SK-N-SH treated with all-trans-retinoic acid at 6 μM for 48 hours (cell line): ENCODE measurements around the gene SKI.

Source experiments
- ARNTL ChIP-seq: fragments of 450-650 bp; formaldehyde crosslinking; IDR thresholded peaks from 2 replicates; pipeline ENCODE4 v1.5.0; 2020; ENCODE audit warnings: low read depth, mild to moderate bottlenecking, moderate library complexity, borderline replicate concordance
- CSRNP3 ChIP-seq: fragments of 250-450 bp; sonication (Bioruptor Pico); IDR thresholded peaks from 2 replicates; pipeline ENCODE4 v1.5.1; 2021; ENCODE audit warnings: mild to moderate bottlenecking, moderate library complexity
- GLIS3 ChIP-seq: fragments of 250-450 bp; sonication (Bioruptor Pico); IDR thresholded peaks from 2 replicates; pipeline ENCODE4 v1.5.0; 2020; ENCODE audit warnings: mild to moderate bottlenecking, moderate library complexity
- PATZ1 ChIP-seq: fragments of 250-450 bp; sonication (Bioruptor Pico); IDR thresholded peaks from 2 replicates; pipeline ENCODE4 v1.8.0; 2020; ENCODE audit warnings: mild to moderate bottlenecking, moderate library complexity, borderline replicate concordance
- POU6F1 ChIP-seq: fragments of 250-450 bp; sonication (Bioruptor Pico); IDR thresholded peaks from 2 replicates; pipeline ENCODE4 v1.8.0; 2021; ENCODE audit warnings: low read depth, mild to moderate bottlenecking, moderate library complexity, borderline replicate concordance
- RARB ChIP-seq: fragments of 250-450 bp; sonication (Bioruptor Pico); IDR thresholded peaks from 2 replicates; pipeline ENCODE4 v1.8.0; 2021; ENCODE audit warnings: mild to moderate bottlenecking, moderate library complexity
- SNAI2 ChIP-seq: fragments of 250-450 bp; sonication (Bioruptor Pico); IDR thresholded peaks from 2 replicates; pipeline ENCODE4 v1.5.0; 2020; ENCODE audit warnings: mild to moderate bottlenecking, moderate library complexity
- TOX ChIP-seq: fragments of 250-450 bp; sonication (Bioruptor Pico); IDR thresholded peaks from 2 replicates; pipeline ENCODE4 v1.8.0; 2021; ENCODE audit warnings: mild to moderate bottlenecking, moderate library complexity, borderline replicate concordance
- ZC3H10 ChIP-seq: fragments of 250-450 bp; sonication (Bioruptor Pico); IDR thresholded peaks from 2 replicates; pipeline ENCODE4 v1.5.1; 2021; ENCODE audit warnings: mild to moderate bottlenecking, moderate library complexity
- ZFP3 ChIP-seq: fragments of 250-450 bp; sonication (Bioruptor Pico); IDR thresholded peaks from 2 replicates; pipeline ENCODE4 v1.5.0; 2020; ENCODE audit warnings: mild to moderate bottlenecking, moderate library complexity
- ZNF565 ChIP-seq: fragments of 450-650 bp; formaldehyde crosslinking; conservative IDR thresholded peaks from 2 replicates; pipeline ENCODE4 v1.5.0; 2020; ENCODE audit warnings: low read depth, mild to moderate bottlenecking, moderate library complexity
- ZNF8 ChIP-seq: fragments of 450-650 bp; formaldehyde crosslinking; IDR thresholded peaks from 2 replicates; pipeline ENCODE4 v1.5.0; 2020; ENCODE audit warnings: mild to moderate bottlenecking, moderate library complexity

GRCh38 chr1:2308844-2309243 lies 80.7 kb downstream of the SKI start:
- TF ChIP-seq TOX (CRISPR knock-in tag) (no peak), ZNF8 (no peak), SNAI2 (no peak), PATZ1 (CRISPR knock-in tag) (no peak), ZNF565 (CRISPR knock-in tag) (no peak), RARB (CRISPR knock-in tag) (no peak), ZC3H10 (no peak), POU6F1 (CRISPR knock-in tag) (no peak), ARNTL (no peak), ZFP3 (CRISPR knock-in tag) (no peak), CSRNP3 (CRISPR knock-in tag) (no peak), GLIS3 (CRISPR knock-in tag) (no peak)
